Mucosa of stomach (tissue), 1 donor: ENCODE measurements around the gene RBM10.

Source experiments
- H3K27me3 ChIP-seq: one replicate; pipeline ENCODE4 v1.7.0; 2013; ENCODE audit warnings: mild to moderate bottlenecking, low read length; ENCODE audit not compliant: control insufficient read depth, insufficient read depth
- H3K36me3 ChIP-seq: one replicate; pipeline ENCODE4 v1.7.0; 2013; ENCODE audit warnings: low read length; ENCODE audit not compliant: control insufficient read depth, insufficient read depth
- H3K4me1 ChIP-seq: one replicate; pipeline ENCODE4 v1.7.0; 2013; ENCODE audit warnings: mild to moderate bottlenecking, low read length; ENCODE audit not compliant: control insufficient read depth, insufficient read depth
- H3K4me3 ChIP-seq: one replicate; pipeline ENCODE4 v1.7.0; 2013; ENCODE audit warnings: low read length
- H3K9ac ChIP-seq: one replicate; pipeline ENCODE4 v1.7.0; 2013; ENCODE audit warnings: mild to moderate bottlenecking, low read length, moderate library complexity
- H3K9me3 ChIP-seq: one replicate; pipeline ENCODE4 v1.7.0; 2013; ENCODE audit warnings: mild to moderate bottlenecking, low read length, moderate library complexity; ENCODE audit not compliant: control insufficient read depth
- donor health status: Pancreatic carcinoma.

Gene RBM10

GRCh38 chrX:47198026-47198686, 53.1 kb downstream of the RBM10 start:
- Histone ChIP-seq H3K36me3 (peaks cover 9% of the 10 kb centered on the region), H3K9ac (no peak overlapping the region), H3K4me3 (no peak overlapping the region), H3K4me1 (peaks cover 33% of the 10 kb centered on the region), H3K9me3 (no peaks in the 10 kb centered on the region), H3K27me3 (no peaks in the 10 kb centered on the region)

GRCh38 chrX:47198687-47199080, 53.7 kb downstream of the RBM10 start:
- H3K9ac ChIP-seq: no peak overlapping the region
- H3K36me3 ChIP-seq: peaks cover 9% of the 10 kb centered on the region
- H3K4me1 ChIP-seq: peaks cover 33% of the 10 kb centered on the region
- no peaks in the 10 kb centered on the region for H3K9me3 ChIP-seq
- H3K4me3 ChIP-seq: no peak overlapping the region
- H3K27me3 ChIP-seq: no peaks in the 10 kb centered on the region

GRCh38 chrX:47199286-47199685, 54.3 kb downstream of the RBM10 start:
- H3K9ac ChIP-seq: no peak overlapping the region
- no peaks in the 10 kb centered on the region for H3K9me3 ChIP-seq
- H3K4me3 ChIP-seq: no peak overlapping the region
- no peaks in the 10 kb centered on the region for H3K27me3 ChIP-seq
- H3K4me1 ChIP-seq: peaks cover 33% of the 10 kb centered on the region
- peaks cover 9% of the 10 kb centered on the region for H3K36me3 ChIP-seq

GRCh38 chrX:47200385-47201150, 55.5 kb downstream of the RBM10 start:
- H3K4me1 ChIP-seq: peaks cover 28% of the 10 kb centered on the region
- H3K4me3 ChIP-seq: no peak overlapping the region
- no peak overlapping the region for H3K9ac ChIP-seq
- H3K27me3 ChIP-seq: no peaks in the 10 kb centered on the region
- no peaks in the 10 kb centered on the region for H3K9me3 ChIP-seq
- peaks cover 9% of the 10 kb centered on the region for H3K36me3 ChIP-seq

GRCh38 chrX:47201345-47201944, 56.4 kb downstream of the RBM10 start:
- Histone ChIP-seq H3K9me3 (no peaks in the 10 kb centered on the region), H3K4me1 (peaks cover 19% of the 10 kb centered on the region), H3K27me3 (no peaks in the 10 kb centered on the region), H3K36me3 (peaks cover 9% of the 10 kb centered on the region), H3K4me3 (no peak overlapping the region), H3K9ac (no peak overlapping the region)

GRCh38 chrX:47202316-47202715, 57.3 kb downstream of the RBM10 start:
- H3K9ac ChIP-seq: no peak overlapping the region
- peaks cover 14% of the 10 kb centered on the region for H3K4me1 ChIP-seq
- H3K9me3 ChIP-seq: no peaks in the 10 kb centered on the region
- H3K36me3 ChIP-seq: peaks cover 9% of the 10 kb centered on the region
- H3K4me3 ChIP-seq: no peak overlapping the region
- H3K27me3 ChIP-seq: no peaks in the 10 kb centered on the region

GRCh38 chrX:47202877-47203276, 57.9 kb downstream of the RBM10 start:
- Histone ChIP-seq H3K4me3 (no peak overlapping the region), H3K9me3 (no peaks in the 10 kb centered on the region), H3K9ac (no peak overlapping the region), H3K36me3 (peaks cover 9% of the 10 kb centered on the region), H3K27me3 (no peaks in the 10 kb centered on the region), H3K4me1 (peaks cover 9% of the 10 kb centered on the region)

GRCh38 chrX:47204970-47205369, 59.9 kb downstream of the RBM10 start:
- H3K4me1 ChIP-seq: peaks cover 6% of the 10 kb centered on the region
- H3K27me3 ChIP-seq: no peaks in the 10 kb centered on the region
- H3K4me3 ChIP-seq: no peak overlapping the region
- H3K9me3 ChIP-seq: no peaks in the 10 kb centered on the region
- peaks cover 9% of the 10 kb centered on the region for H3K36me3 ChIP-seq
- H3K9ac ChIP-seq: no peak overlapping the region

GRCh38 chrX:47206316-47206715, 61.3 kb downstream of the RBM10 start:
- Histone ChIP-seq H3K4me1 (no peaks in the 10 kb centered on the region), H3K36me3 (peaks cover 13% of the 10 kb centered on the region), H3K9me3 (no peaks in the 10 kb centered on the region)

GRCh38 chrX:47208108-47208507, 63.1 kb downstream of the RBM10 start:
- no peak overlapping the region for H3K9ac ChIP-seq
- no peaks in the 10 kb centered on the region for H3K27me3 ChIP-seq
- H3K36me3 ChIP-seq: peaks cover 11% of the 10 kb centered on the region
- no peaks in the 10 kb centered on the region for H3K9me3 ChIP-seq
- H3K4me1 ChIP-seq: no peaks in the 10 kb centered on the region
- no peak overlapping the region for H3K4me3 ChIP-seq

More at GRCh38 chrX:47206316-47206715, 61.3 kb downstream of the RBM10 start:
- Histone ChIP-seq H3K9ac (no peak overlapping the region), H3K27me3 (no peaks in the 10 kb centered on the region), H3K4me3 (no peak overlapping the region)

- Histone ChIP-seq H3K4me1 (no peaks in the 10 kb centered on the region), H3K27me3 (no peaks in the 10 kb centered on the region), H3K9me3 (no peaks in the 10 kb centered on the region), H3K4me3 (no peak overlapping the region), H3K9ac (no peak overlapping the region), H3K36me3 (peaks cover 16% of the 10 kb centered on the region)
Measured at GRCh38 chrX:47209508-47210238, 64.7 kb downstream of the RBM10 start.
